ENCODE results near the gene ANP32B. TPM values are rescaled to one million over a fixed set of nuclear protein-coding genes. Genes with fewer than 3 reads are reported as not detected.

Gene ANP32B
- total RNA-seq, 3 donors from 2014 or later (not counting 1 experiment from before 2014, with no cell fraction given) = 89.9 to 107 (median 100) TPM

DNA sequence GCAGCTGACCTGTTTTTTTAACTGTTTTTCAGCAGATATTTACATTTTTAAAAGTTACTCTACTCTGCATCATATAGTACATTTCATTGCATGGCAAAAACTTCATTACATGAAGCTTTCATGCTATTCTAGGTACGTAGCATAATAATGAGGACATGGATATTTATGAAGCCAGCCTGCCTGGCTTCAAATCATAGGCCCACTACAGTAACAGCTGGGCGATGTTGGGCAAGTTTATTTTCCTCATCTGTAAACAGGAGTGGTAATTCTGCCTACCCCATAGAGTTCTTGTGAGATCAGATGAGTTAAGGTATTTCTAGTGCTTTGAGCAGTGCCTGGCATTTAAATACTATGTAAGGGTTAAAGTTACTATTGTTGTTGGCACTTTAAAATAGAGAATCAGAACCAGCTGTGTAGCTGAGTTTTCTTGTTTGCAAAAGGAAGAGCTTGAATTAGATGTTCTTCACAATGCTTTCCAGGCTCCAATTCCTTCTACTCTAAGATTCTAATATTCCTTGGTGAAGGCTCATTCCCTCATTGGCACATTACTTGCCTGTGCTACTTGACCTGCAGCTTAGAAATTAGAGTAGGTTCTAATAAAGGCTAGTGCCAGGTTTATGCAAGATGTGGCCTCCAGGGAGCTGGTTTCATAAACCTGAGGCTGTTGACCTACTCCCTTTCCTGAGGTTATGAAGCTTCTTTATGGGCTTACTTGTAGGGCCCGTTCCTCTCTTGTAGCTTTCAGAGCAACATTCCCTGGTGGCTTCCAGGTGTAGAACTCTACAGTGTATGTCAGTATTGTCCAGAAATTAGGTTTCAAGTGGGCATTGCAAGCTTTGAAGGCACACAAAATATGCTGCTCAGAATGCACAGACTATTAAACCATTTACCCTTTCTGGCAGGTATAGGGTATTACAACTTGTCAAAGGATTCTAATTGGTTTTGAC lies 14.5 kb downstream of the ANP32B start:
- intact Hi-C loops (cut with micrococcal nuclease) = no loop called here
- H3K36me3 Mint-ChIP-seq = peaks cover 6% of the 10 kb centered on the region
- H3K27ac Mint-ChIP-seq = peak overlapping the region in 1 of 2 donors; percentile 16
- Histone ChIP-seq H3K4me1 (ENCODE audit: control insufficient read depth, insufficient read depth, low read length) (peaks cover 3% of the 10 kb centered on the region), H3K27ac (ENCODE audit: low read length) (no peak overlapping the region), H3K27me3 (ENCODE audit: control insufficient read depth, insufficient read depth, low read length) (no peaks in the 10 kb centered on the region), H3K9me3 (ENCODE audit: control insufficient read depth, insufficient read depth, low read length) (no peaks in the 10 kb centered on the region), H3K4me3 (ENCODE audit: low read length) (no peak overlapping the region), H3K36me3 (ENCODE audit: control insufficient read depth, insufficient read depth, low read length) (peaks cover 54% of the 10 kb centered on the region)
- peaks cover 23 to 31% of the 10 kb centered on the region in 2 donors for H3K4me1 Mint-ChIP-seq
- H3K9me3 Mint-ChIP-seq = no peaks in the 10 kb centered on the region
- TF ChIP-seq CTCF (IDR thresholded peaks at IDR 0.05) = no peak
- no peaks in the 10 kb centered on the region for H3K27me3 Mint-ChIP-seq (ENCODE audit: low read depth in 2 of 2)
- WGBS (ENCODE audit: insufficient coverage) = 90% methylated on average over 3 of the region's 3 CpGs
- DNase-seq (no peak), ATAC-seq (no peak)
- no peak overlapping the region for H3K4me3 Mint-ChIP-seq

GRCh38 chr9:98002808-98003207 lies 19.7 kb downstream of the ANP32B start:
- H3K9me3 ChIP-seq (ENCODE audit: control insufficient read depth, insufficient read depth, low read length) = no peaks in the 10 kb centered on the region
- no peak overlapping the region for H3K27ac ChIP-seq (ENCODE audit: low read length)
- H3K27me3 ChIP-seq (ENCODE audit: control insufficient read depth, insufficient read depth, low read length) = no peaks in the 10 kb centered on the region
- peak overlapping the region; percentile 45 to 46 for H3K27ac Mint-ChIP-seq
- ATAC-seq = no peak
- 89% methylated on average over 2 of the region's 2 CpGs for WGBS (ENCODE audit: insufficient coverage)
- H3K36me3 Mint-ChIP-seq = peaks cover 13% of the 10 kb centered on the region
- TF ChIP-seq CTCF (IDR thresholded peaks at IDR 0.05) = no peak
- no peak for DNase-seq
- H3K4me1 ChIP-seq (ENCODE audit: control insufficient read depth, insufficient read depth, low read length) = no peaks in the 10 kb centered on the region
- no peaks in the 10 kb centered on the region for H3K9me3 Mint-ChIP-seq
- no peak overlapping the region for H3K4me3 Mint-ChIP-seq
- H3K36me3 ChIP-seq (ENCODE audit: control insufficient read depth, insufficient read depth, low read length) = peaks cover 63% of the 10 kb centered on the region
- no peak overlapping the region for H3K4me3 ChIP-seq (ENCODE audit: low read length)
- H3K4me1 Mint-ChIP-seq = peaks cover 18 to 23% of the 10 kb centered on the region in 2 donors
- no peaks in the 10 kb centered on the region for H3K27me3 Mint-ChIP-seq (ENCODE audit: low read depth in 2 of 2)
- intact Hi-C loops (cut with micrococcal nuclease) = no loop called here

GRCh38 chr9:98006127-98006796 lies 23.1 kb downstream of the ANP32B start:
- Histone ChIP-seq H3K27ac (ENCODE audit: low read length) (no peak overlapping the region), H3K4me3 (ENCODE audit: low read length) (no peak overlapping the region), H3K36me3 (ENCODE audit: control insufficient read depth, insufficient read depth, low read length) (peaks cover 65% of the 10 kb centered on the region), H3K27me3 (ENCODE audit: control insufficient read depth, insufficient read depth, low read length) (no peaks in the 10 kb centered on the region), H3K4me1 (ENCODE audit: control insufficient read depth, insufficient read depth, low read length) (peaks cover 5% of the 10 kb centered on the region), H3K9me3 (ENCODE audit: control insufficient read depth, insufficient read depth, low read length) (no peaks in the 10 kb centered on the region)
- Mint-ChIP-seq H3K4me1 (peaks cover 13 to 24% of the 10 kb centered on the region in 2 donors), H3K27ac (no peak overlapping the region), H3K36me3 (peaks cover 20% of the 10 kb centered on the region), H3K27me3 (ENCODE audit: low read depth in 2 of 2) (no peaks in the 10 kb centered on the region), H3K4me3 (no peak overlapping the region), H3K9me3 (no peaks in the 10 kb centered on the region)
- no peak for DNase-seq
- no peak for ATAC-seq
- no peak for TF ChIP-seq CTCF (IDR thresholded peaks at IDR 0.05)
- intact Hi-C loops (cut with micrococcal nuclease) = no loop called here
- 100% methylated on average over 5 of the region's 5 CpGs for WGBS (ENCODE audit: insufficient coverage)

Measured in natural killer cell (primary cell).